Gastrocnemius medialis (tissue), 4 donors: ENCODE data around the gene CUL1. TPM values are rescaled to one million over a fixed set of nuclear protein-coding genes. Genes with fewer than 3 reads are reported as not detected.

Experiments
- ATAC-seq, 2 donors: fragments of 150-250 bp; one replicate each; pipeline ENCODE4 v1.9.1; 2016
- DNase-seq, 2 donors: peaks; one replicate each; pipeline ENCODE4 v3.0.0-alpha.2; 2019
- H3K27ac ChIP-seq, 4 donors: fragments of 200-600 bp; sonication (generic); 1 replicate in 1 of 4; 2 replicates in 3 of 4; pipeline ENCODE4 v1.5.1; 2016 to 2018; ENCODE audit warnings: mild to moderate bottlenecking in 2 of 4, moderate library complexity in 1 of 4
- H3K27me3 ChIP-seq, 3 donors: fragments of 200-600 bp; sonication (generic) in 2 of 3; 1 replicate in 1 of 3; 2 replicates in 2 of 3; pipeline versions ENCODE4 v1.5.1 to v1.6.0; 2016 to 2019; ENCODE audit warnings: mild to moderate bottlenecking in 1 of 3, moderate library complexity in 1 of 3
- H3K36me3 ChIP-seq, 2 donors: fragments of 200-600 bp; sonication (generic) in 1 of 2; one replicate each; pipeline ENCODE4 v1.5.1; 2017 to 2018
- H3K4me1 ChIP-seq, 2 donors: fragments of 200-600 bp; sonication (generic) in 1 of 2; one replicate each; pipeline ENCODE4 v1.5.1; 2016 to 2017; ENCODE audit warnings: mild to moderate bottlenecking in 2 of 2
- H3K4me3 ChIP-seq, 4 donors: fragments of 200-600 bp; sonication (generic) in 3 of 4; 1 replicate in 1 of 4; 2 replicates in 3 of 4; pipeline ENCODE4 v1.5.1; 2016 to 2019; ENCODE audit warnings: mild to moderate bottlenecking in 2 of 4
- H3K9me3 ChIP-seq, 3 donors: fragments of 200-600 bp; sonication (generic) in 2 of 3; 1 replicate in 1 of 3; 2 replicates in 2 of 3; pipeline ENCODE4 v1.5.1; 2016 to 2019
- CTCF ChIP-seq, 5 experiments: fragments of 450-650 bp in 3 of 5; fragments of 200-600 bp in 2 of 5; sonication (generic) in 2 of 5; IDR thresholded peaks in 4 of 5; conservative IDR thresholded peaks in 1 of 5; 1 replicate in 4 of 5; 2 replicates in 1 of 5; pipeline ENCODE4 v1.5.1; 2016 to 2019; ENCODE audit warnings: antibody characterized with exemption in 5 of 5, mild to moderate bottlenecking in 3 of 5, moderate library complexity in 3 of 5
- POLR2A ChIP-seq, 2 donors: fragments of 450-650 bp; IDR thresholded peaks; one replicate each; pipeline ENCODE4 v1.6.1; 2017; ENCODE audit warnings: antibody characterized with exemption in 2 of 2, mild to moderate bottlenecking in 2 of 2, moderate library complexity in 2 of 2
- in situ Hi-C, 4 donors: fragments of 200-750 bp; cut with MboI; loops; one replicate each; pipeline versions ENCODE4 v1.15.0 to v1.8.0; 2017; ENCODE audit warnings: low sequenced_read_pairs in 4 of 4
- intact Hi-C: fragments of 100-400 bp; cut with DNase I; formaldehyde crosslinking; loops from one replicate; pipeline ENCODE4 v1.15.1; 2023; ENCODE audit warnings: low total_unique reads
- total RNA-seq, 4 donors: library from RNA; depleted of rRNA; stranded (reverse); fragments of >200 nt; gene quantifications; one replicate each; pipeline versions ENCODE4 v1.1.0 to v1.2.3, GENCODE V29; 2016

The CUL1 gene
- total RNA-seq, 4 donors from 2014 or later, result 78.7 to 101 (median 84.6) TPM

GRCh38 chr7:148819697-148820360 is 121.1 kb downstream of the CUL1 start:
- in situ Hi-C loops, result no loop called here
- Histone ChIP-seq H3K36me3 (no peaks in the 10 kb centered on the region), H3K4me3 (no peak overlapping the region), H3K4me1 (no peaks in the 10 kb centered on the region), H3K9me3 (no peaks in the 10 kb centered on the region), H3K27ac (no peak overlapping the region), H3K27me3 (no peaks in the 10 kb centered on the region)
- DNase-seq (no peak), ATAC-seq (no peak)
- TF ChIP-seq POLR2A (IDR thresholded peaks at IDR 0.05), result no peak
- TF ChIP-seq CTCF (IDR thresholded peaks at IDR 0.05 in 4 of 5, conservative IDR thresholded peaks at IDR 0.05 in 1 of 5), result no peak
- intact Hi-C loops, result no loop called here

- H3K27ac ChIP-seq, result no peak overlapping the region
- H3K4me1 ChIP-seq, result no peaks in the 10 kb centered on the region
- intact Hi-C loops, result no loop called here
- H3K4me3 ChIP-seq, result no peak overlapping the region
- H3K36me3 ChIP-seq, result no peaks in the 10 kb centered on the region
- DNase-seq (no peak), ATAC-seq (no peak)
- no peaks in the 10 kb centered on the region for H3K27me3 ChIP-seq
- no peaks in the 10 kb centered on the region for H3K9me3 ChIP-seq
- TF ChIP-seq POLR2A (IDR thresholded peaks at IDR 0.05) (no peak), CTCF (IDR thresholded peaks at IDR 0.05 in 4 of 5, conservative IDR thresholded peaks at IDR 0.05 in 1 of 5) (no peak)
- in situ Hi-C loops, result no loop called here
These were observed 122.7 kb downstream of the CUL1 start for GRCh38 chr7:148821422-148821821.

GRCh38 chr7:148824864-148825263 is 126.2 kb downstream of the CUL1 start:
- Histone ChIP-seq H3K4me3 (no peak overlapping the region), H3K27ac (no peak overlapping the region), H3K36me3 (no peaks in the 10 kb centered on the region), H3K9me3 (no peaks in the 10 kb centered on the region), H3K27me3 (no peaks in the 10 kb centered on the region), H3K4me1 (no peaks in the 10 kb centered on the region)
- ATAC-seq (no peak), DNase-seq (no peak)
- in situ Hi-C loops, result no loop called here
- intact Hi-C loops, result no loop called here
- TF ChIP-seq CTCF (IDR thresholded peaks at IDR 0.05 in 4 of 5, conservative IDR thresholded peaks at IDR 0.05 in 1 of 5) (no peak), POLR2A (IDR thresholded peaks at IDR 0.05) (no peak)

GRCh38 chr7:148825338-148825737 is 126.6 kb downstream of the CUL1 start:
- no peak overlapping the region for H3K27ac ChIP-seq
- no peaks in the 10 kb centered on the region for H3K4me1 ChIP-seq
- intact Hi-C loops (no loop called here), in situ Hi-C loops (no loop called here)
- TF ChIP-seq CTCF (IDR thresholded peaks at IDR 0.05 in 4 of 5, conservative IDR thresholded peaks at IDR 0.05 in 1 of 5), result no peak
- no peak for TF ChIP-seq POLR2A (IDR thresholded peaks at IDR 0.05)
- ATAC-seq, result no peak
- no peaks in the 10 kb centered on the region for H3K27me3 ChIP-seq
- no peaks in the 10 kb centered on the region for H3K36me3 ChIP-seq
- H3K4me3 ChIP-seq, result no peak overlapping the region
- no peaks in the 10 kb centered on the region for H3K9me3 ChIP-seq
- no peak for DNase-seq

GRCh38 chr7:148828965-148829364 is 130.3 kb downstream of the CUL1 start:
- in situ Hi-C loops, result no loop called here
- H3K27ac ChIP-seq, result no peak overlapping the region
- DNase-seq, result no peak
- ATAC-seq, result no peak
- no peaks in the 10 kb centered on the region for H3K27me3 ChIP-seq
- H3K4me1 ChIP-seq, result no peaks in the 10 kb centered on the region
- TF ChIP-seq CTCF (IDR thresholded peaks at IDR 0.05 in 4 of 5, conservative IDR thresholded peaks at IDR 0.05 in 1 of 5) (no peak), POLR2A (IDR thresholded peaks at IDR 0.05) (no peak)
- no peak overlapping the region for H3K4me3 ChIP-seq
- intact Hi-C loops, result no loop called here
- no peaks in the 10 kb centered on the region for H3K36me3 ChIP-seq
- H3K9me3 ChIP-seq, result no peaks in the 10 kb centered on the region
